Ovary (tissue), 9 donors: Measurements from ENCODE around the gene ABHD12. TPM values are rescaled to one million over a fixed set of nuclear protein-coding genes. Genes with fewer than 3 reads are reported as not detected.
A peak's percentile ranks its signal among the peaks of the same experiment; 100 is the strongest.
"Not testable (repeated sequence)": the region's sequence is repeated elsewhere in the genome, so short reads cannot be mapped to it uniquely, and the experiment has no call there.

Experiments used
- DNase-seq, 5 donors: peaks; one replicate each; pipeline ENCODE4 v3.0.0-alpha.2; 2019 to 2020
- H3K27ac ChIP-seq, 2 donors: fragments of 200-600 bp; one replicate each; pipeline versions ENCODE4 v1.5.1 to v1.8.0; 2019 to 2022
- H3K27me3 ChIP-seq: fragments of 200-600 bp; one replicate; pipeline ENCODE4 v1.8.0; 2022
- H3K36me3 ChIP-seq: fragments of 200-600 bp; sonication (generic); one replicate; pipeline ENCODE4 v1.5.1; 2019
- H3K4me1 ChIP-seq: one replicate; pipeline ENCODE4 v1.8.1; 2013; ENCODE audit warnings: mild to moderate bottlenecking, moderate library complexity; ENCODE audit not compliant: insufficient read depth
- H3K4me3 ChIP-seq: fragments of 200-600 bp; sonication (generic); one replicate; pipeline ENCODE4 v1.5.1; 2017
- H3K9me3 ChIP-seq, 2 donors: fragments of 200-600 bp in 1 of 2; sonication (generic) in 1 of 2; one replicate each; pipeline versions ENCODE4 v1.5.1 to v1.8.1; 2013 to 2019; ENCODE audit warnings: mild to moderate bottlenecking in 1 of 2, moderate library complexity in 1 of 2
- CTCF ChIP-seq, 3 donors: fragments of 450-650 bp in 2 of 3; fragments of 200-600 bp in 1 of 3; IDR thresholded peaks; one replicate each; pipeline versions ENCODE4 v1.5.1 to v1.8.0; 2016 to 2022; ENCODE audit warnings: antibody characterized with exemption in 3 of 3, mild to moderate bottlenecking in 1 of 3
- EP300 ChIP-seq: sonication (generic); formaldehyde crosslinking; IDR thresholded peaks from one replicate; pipeline ENCODE4 v1.6.1; 2017; ENCODE audit warnings: antibody characterized with exemption
- POLR2A ChIP-seq: fragments of 450-650 bp; IDR thresholded peaks from one replicate; pipeline ENCODE4 v1.6.1; 2017; ENCODE audit warnings: antibody characterized with exemption, mild to moderate bottlenecking, moderate library complexity
- WGBS, 3 donors: extraction: QIAGEN DNeasy Blood & Tissue Kit in 1 of 3; methylation state at CpG; one replicate each; pipeline versions ENCODE4 v1.1.5 to v1.1.7; 2013 to 2017; 5-methylcytosine and 5-hydroxymethylcytosine counted together
- intact Hi-C, 4 donors: fragments of 100-400 bp; cut with DNase I; formaldehyde crosslinking; loops; one replicate each; pipeline versions ENCODE4 v1.11.0 to v1.15.1; 2022 to 2023
- polyA plus RNA-seq, 2 donors: library from polyadenylated mRNA; stranded (reverse); fragments of 200-250 nt in 1 of 2; fragments of 350-450 nt in 1 of 2; fragmentation: Illumina TruSeq in 1 of 2; extraction: RNeasy Lipid Tissue Mini Kit (QIAGEN cat#74804) in 1 of 2; gene quantifications; one replicate each; pipeline ENCODE4 v1.2.3, GENCODE V29; 2013 to 2014
- total RNA-seq, 7 donors: library from RNA; depleted of rRNA in 2 of 7; stranded (reverse); fragments of >200 nt in 2 of 7; fragmentation: NEBNext Ultra II Directional in 3 of 7; extraction: Animal tissue kit (Norgen Biotek cat#: 25700) in 3 of 7; gene quantifications; one replicate each; pipeline versions ENCODE4 v1.1.0 to v1.2.4, GENCODE V29; 2016 to 2023
- donor health status: DM: no; HTN: no; CAD: no; lungs with moderate emphysema.
- donor health status: DM: no; HTN: no; CAD: no.
- donor health status: Bipolar disorder and iron deficiency.
- donor health status: DM: yes; HTN: yes; CAD: no.
- donor health status: DM: no; HTN: no; CAD: no.
- donor health status: DM: yes; HTN: yes; CAD: no.

Gene ABHD12
- total and polyA plus RNA-seq, 9 donors, result 15.0 to 87.6 (median 37.6) TPM

DNA sequence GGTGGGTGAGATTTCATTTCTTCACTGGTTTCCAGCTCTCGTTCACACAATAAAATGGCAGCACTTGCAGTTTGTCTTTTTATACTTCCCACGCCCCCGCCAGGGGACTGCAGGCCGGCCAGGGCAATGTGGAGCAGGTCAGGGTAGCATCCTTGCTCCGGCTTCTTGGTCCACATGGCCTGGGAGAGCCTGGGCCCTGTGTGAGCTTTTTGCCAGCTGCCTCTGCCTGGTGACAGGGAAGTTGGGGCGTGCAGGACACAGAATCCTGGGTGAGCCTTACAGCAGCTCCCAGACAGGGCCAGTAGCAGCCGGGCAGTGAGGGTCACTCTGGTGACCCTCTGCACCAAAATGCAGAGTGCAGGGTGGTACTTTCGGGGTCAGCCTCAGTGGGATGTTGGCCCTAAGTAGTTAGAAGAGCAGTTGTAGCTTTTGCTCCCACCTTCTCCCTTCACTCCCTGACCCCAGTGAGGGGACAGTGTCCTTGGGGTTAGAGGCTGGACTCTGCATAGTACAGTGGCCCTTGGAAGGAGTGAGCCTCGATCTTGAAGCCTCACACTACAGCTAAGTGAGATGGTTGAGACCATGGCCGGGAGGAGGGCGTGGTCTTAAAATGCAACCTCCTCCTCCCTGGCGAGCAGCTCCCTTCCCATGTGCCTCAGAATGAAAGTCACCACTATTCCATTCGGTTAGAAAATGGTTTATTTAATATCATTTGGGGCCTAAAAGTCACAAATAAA is 119.0 kb downstream of the ABHD12 start:
- H3K27ac ChIP-seq, result no peak overlapping the region
- intact Hi-C loops, result no loop called here
- H3K36me3 ChIP-seq, result no peaks in the 10 kb centered on the region
- no peak overlapping the region for H3K4me3 ChIP-seq
- WGBS, 3 donors, result 93% methylated on average over 13 of the region's 13 CpGs
- no peaks in the 10 kb centered on the region for H3K27me3 ChIP-seq
- H3K4me1 ChIP-seq, result no peaks in the 10 kb centered on the region
- DNase-seq, result peak in 3 of 5 donors; percentile 6 to 20 (median 8)
- H3K9me3 ChIP-seq, result no peaks in the 10 kb centered on the region
- TF ChIP-seq EP300, result no peak

- H3K4me3 ChIP-seq, result no peak overlapping the region
- H3K27ac ChIP-seq, result no peak overlapping the region
- H3K4me1 ChIP-seq, result no peaks in the 10 kb centered on the region
- no peaks in the 10 kb centered on the region for H3K36me3 ChIP-seq
- H3K9me3 ChIP-seq, result no peaks in the 10 kb centered on the region
- intact Hi-C loops, result no loop called here
- no peaks in the 10 kb centered on the region for H3K27me3 ChIP-seq
- WGBS, 3 donors, result 75 to 81% (median 77%) methylated on average over 12 of the region's 12 CpGs
- TF ChIP-seq CTCF (IDR thresholded peaks at IDR 0.05), result no peak
- TF ChIP-seq EP300, result no peak
- TF ChIP-seq POLR2A, result no peak
- DNase-seq, result peak in 2 of 5 donors; percentile 13 to 27
Measured at GRCh38 chr20:25270829-25271251, 119.8 kb downstream of the ABHD12 start.

GRCh38 chr20:25269833-25270170 is 120.8 kb downstream of the ABHD12 start:
- Histone ChIP-seq H3K36me3 (no peaks in the 10 kb centered on the region), H3K9me3 (no peaks in the 10 kb centered on the region), H3K27me3 (no peaks in the 10 kb centered on the region), H3K4me1 (no peaks in the 10 kb centered on the region), H3K4me3 (no peak overlapping the region), H3K27ac (no peak overlapping the region)
- 94 to 98% (median 97%) methylated on average over 6 of the region's 6 CpGs for WGBS, 3 donors
- intact Hi-C loops, result no loop called here
- TF ChIP-seq EP300 (no peak), POLR2A (no peak), CTCF (IDR thresholded peaks at IDR 0.05) (no peak)
- DNase-seq, result peak in 2 of 5 donors; percentile 5 to 23

- TF ChIP-seq POLR2A (no peak), CTCF (IDR thresholded peaks at IDR 0.05) (no peak), EP300 (no peak)
- peak in 2 of 5 donors; percentile 7 to 16 for DNase-seq
- Histone ChIP-seq H3K27me3 (no peaks in the 10 kb centered on the region), H3K4me3 (no peak overlapping the region), H3K9me3 (no peaks in the 10 kb centered on the region), H3K27ac (no peak overlapping the region), H3K36me3 (no peaks in the 10 kb centered on the region), H3K4me1 (no peaks in the 10 kb centered on the region)
- WGBS, 3 donors, result 80 to 89% (median 81%) methylated on average over 11 of the region's 11 CpGs
- intact Hi-C loops, result no loop called here
Measured at GRCh38 chr20:25269057-25269832, 121.4 kb downstream of the ABHD12 start.

DNA sequence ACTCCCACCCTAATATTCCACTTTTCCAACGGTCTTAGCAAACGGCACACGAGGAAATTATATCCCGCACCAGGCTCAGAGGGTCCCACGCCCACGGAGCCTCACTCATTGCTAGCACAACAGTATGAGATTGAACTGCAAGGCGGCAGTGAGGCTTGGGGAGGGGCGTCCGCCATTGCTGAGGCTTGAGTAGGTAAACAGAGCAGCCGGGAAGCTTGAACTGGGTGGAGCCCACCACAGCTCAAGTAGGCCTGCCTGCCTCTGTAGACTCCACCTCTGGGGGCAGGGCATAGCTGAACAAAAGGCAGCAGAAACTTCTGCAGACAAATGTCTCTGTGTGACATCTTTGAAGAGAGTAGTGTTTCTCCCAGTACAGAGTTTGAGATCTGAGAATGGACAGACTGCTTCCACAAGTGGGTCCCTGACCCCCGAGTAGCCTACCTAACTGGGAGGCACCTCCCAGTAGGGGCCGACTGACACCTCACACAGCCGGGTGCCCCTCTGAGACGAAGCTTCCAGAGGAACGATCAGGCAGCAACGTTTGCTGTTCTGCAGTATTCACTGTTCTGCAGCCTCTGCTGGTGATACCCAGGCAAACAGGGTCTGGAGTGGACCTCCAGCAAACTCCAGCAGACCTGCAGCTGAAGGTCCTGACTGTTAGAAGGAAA is 129.7 kb downstream of the ABHD12 start:
- intact Hi-C loops, H3K27ac ChIP-seq, H3K9me3 ChIP-seq, H3K27me3 ChIP-seq, H3K4me3 ChIP-seq, H3K4me1 ChIP-seq, H3K36me3 ChIP-seq, DNase-seq: not testable (repeated sequence)
- 91 to 95% (median 95%) methylated on average over 16 of the region's 16 CpGs for WGBS, 3 donors
